ENCODE results near the gene ADAMTS12. TPM values are rescaled to one million over a fixed set of nuclear protein-coding genes. Genes with fewer than 3 reads are reported as not detected.

Gene ADAMTS12
- total and polyA plus RNA-seq, 2 donors (not counting 1 experiment from before 2014, with no cell fraction given), result 10.7 to 44.8 TPM

DNA sequence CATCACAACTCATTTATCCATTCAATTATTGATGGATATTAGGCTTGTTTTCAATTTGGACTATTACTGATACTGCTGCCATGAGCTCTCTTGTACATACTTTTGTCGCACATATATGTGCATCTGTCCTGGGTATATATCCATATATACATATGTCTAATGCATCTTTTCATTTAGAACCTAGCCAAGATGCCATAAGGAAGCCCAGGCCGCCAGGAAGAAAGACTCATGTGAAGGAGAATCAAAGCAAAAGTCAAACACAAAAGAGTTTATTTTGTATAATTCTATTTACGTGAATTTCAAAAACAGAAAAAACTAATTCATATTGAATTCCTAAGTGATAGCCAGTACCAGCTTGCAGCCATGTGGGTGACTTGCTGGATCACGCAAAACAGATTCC is 79.0 kb downstream of the ADAMTS12 start:
- Histone ChIP-seq H4K20me1 (ENCODE audit: control insufficient read depth, extremely low read depth, insufficient read depth, low read length) (no peaks in the 10 kb centered on the region), H3K9me3 (ENCODE audit: control insufficient read depth, insufficient read depth, low read depth, low read length) (no peaks in the 10 kb centered on the region), H3K27me3 (ENCODE audit: control insufficient read depth, insufficient read depth, low read length) (no peaks in the 10 kb centered on the region), H3K27ac (ENCODE audit: insufficient read depth, low read length) (no peak overlapping the region), H3K4me1 (ENCODE audit: control insufficient read depth, extremely low read depth, insufficient read depth, low read length) (peaks cover 19% of the 10 kb centered on the region), H3K4me3 (replicated peaks in 1 of 4; ENCODE audit: control extremely low read depth in 1 of 4, insufficient read depth in 1 of 4, low read depth in 3 of 4, low read length in 4 of 4) (no peak overlapping the region), H2AFZ (ENCODE audit: low read length) (no peak overlapping the region), H3K36me3 (ENCODE audit: control insufficient read depth, insufficient read depth, low read length) (peaks cover 2% of the 10 kb centered on the region), H3K79me2 (ENCODE audit: control insufficient read depth, insufficient read depth, low read length) (no peaks in the 10 kb centered on the region), H3K9ac (ENCODE audit: insufficient read depth, low read length) (no peak overlapping the region), H3K4me2 (ENCODE audit: extremely low read depth, insufficient read depth, low read length) (no peak overlapping the region)
- no peak for DNase-seq (ENCODE audit: low read depth in 2 of 2)
- no peak for TF ChIP-seq EZH2 (IDR thresholded peaks at IDR 0.05; ENCODE audit: low read length, missing control alignments)
- TF ChIP-seq, protein P1, sequence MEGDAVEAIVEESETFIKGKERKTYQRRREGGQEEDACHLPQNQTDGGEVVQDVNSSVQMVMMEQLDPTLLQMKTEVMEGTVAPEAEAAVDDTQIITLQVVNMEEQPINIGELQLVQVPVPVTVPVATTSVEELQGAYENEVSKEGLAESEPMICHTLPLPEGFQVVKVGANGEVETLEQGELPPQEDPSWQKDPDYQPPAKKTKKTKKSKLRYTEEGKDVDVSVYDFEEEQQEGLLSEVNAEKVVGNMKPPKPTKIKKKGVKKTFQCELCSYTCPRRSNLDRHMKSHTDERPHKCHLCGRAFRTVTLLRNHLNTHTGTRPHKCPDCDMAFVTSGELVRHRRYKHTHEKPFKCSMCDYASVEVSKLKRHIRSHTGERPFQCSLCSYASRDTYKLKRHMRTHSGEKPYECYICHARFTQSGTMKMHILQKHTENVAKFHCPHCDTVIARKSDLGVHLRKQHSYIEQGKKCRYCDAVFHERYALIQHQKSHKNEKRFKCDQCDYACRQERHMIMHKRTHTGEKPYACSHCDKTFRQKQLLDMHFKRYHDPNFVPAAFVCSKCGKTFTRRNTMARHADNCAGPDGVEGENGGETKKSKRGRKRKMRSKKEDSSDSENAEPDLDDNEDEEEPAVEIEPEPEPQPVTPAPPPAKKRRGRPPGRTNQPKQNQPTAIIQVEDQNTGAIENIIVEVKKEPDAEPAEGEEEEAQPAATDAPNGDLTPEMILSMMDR (conservative IDR thresholded peaks at IDR 0.05 in 1 of 2, IDR thresholded peaks at IDR 0.05 in 1 of 2; ENCODE audit: low read depth in 1 of 2, low read length in 2 of 2), result no peak

DNA sequence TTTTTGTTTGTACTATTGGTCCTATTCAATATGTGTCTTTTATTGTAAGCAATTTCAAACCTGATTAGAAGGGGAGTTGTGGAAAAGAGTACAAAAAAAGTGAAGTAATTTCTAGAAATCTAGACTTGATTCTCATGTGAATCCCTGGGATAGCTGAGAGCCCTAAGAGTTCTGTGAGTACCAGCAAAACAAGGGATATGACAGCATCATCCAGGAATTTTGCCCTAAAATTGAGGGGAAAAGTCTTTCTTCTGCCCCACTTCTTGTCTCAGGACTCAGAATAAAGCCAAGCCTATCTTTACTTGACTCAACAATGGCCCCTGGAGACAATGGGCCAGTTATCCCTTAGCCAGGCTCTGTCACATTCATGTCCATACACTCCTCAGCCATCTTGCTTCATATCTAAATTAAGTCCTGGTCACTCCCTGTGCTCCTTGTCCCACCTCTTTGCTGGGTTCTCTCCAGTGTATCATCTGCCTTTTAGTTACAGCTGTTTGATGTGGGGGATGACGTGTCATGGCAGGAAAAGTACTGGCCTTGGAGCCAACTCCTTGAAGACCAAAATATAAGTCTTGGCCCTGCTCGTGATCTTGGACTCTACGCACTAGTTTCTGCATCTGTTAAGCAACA is 81.2 kb downstream of the ADAMTS12 start:
- H3K4me1 ChIP-seq (ENCODE audit: control insufficient read depth, extremely low read depth, insufficient read depth, low read length), result peaks cover 28% of the 10 kb centered on the region

DNA sequence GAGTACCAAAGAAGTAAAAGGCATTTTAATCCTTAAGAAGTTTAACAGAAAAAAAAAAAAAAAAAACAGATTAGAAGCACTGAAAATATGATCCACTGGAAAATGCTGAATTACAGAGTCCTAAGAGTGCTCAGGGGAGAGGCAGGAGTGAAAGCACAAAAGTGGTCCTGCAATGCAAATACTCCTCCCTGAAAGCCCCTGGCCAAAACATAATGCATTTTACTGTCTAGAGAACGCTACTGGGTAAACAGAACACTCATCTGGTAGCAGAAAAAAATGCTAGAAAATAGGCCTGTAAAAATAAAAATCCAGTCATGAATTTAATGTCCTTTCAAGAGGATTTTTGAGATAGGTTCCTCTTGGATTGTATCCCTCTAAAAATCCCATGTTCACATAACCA is 81.9 kb downstream of the ADAMTS12 start:
- Histone ChIP-seq H3K9me3 (ENCODE audit: control insufficient read depth, insufficient read depth, low read depth, low read length) (no peaks in the 10 kb centered on the region), H3K4me3 (replicated peaks in 1 of 4; ENCODE audit: control extremely low read depth in 1 of 4, insufficient read depth in 1 of 4, low read depth in 3 of 4, low read length in 4 of 4) (no peak overlapping the region), H3K79me2 (ENCODE audit: control insufficient read depth, insufficient read depth, low read length) (no peaks in the 10 kb centered on the region), H3K9ac (ENCODE audit: insufficient read depth, low read length) (no peak overlapping the region), H3K4me2 (ENCODE audit: extremely low read depth, insufficient read depth, low read length) (peak overlapping the region; percentile 38), H2AFZ (ENCODE audit: low read length) (no peak overlapping the region), H3K27ac (ENCODE audit: insufficient read depth, low read length) (peak overlapping the region; percentile 13), H3K36me3 (ENCODE audit: control insufficient read depth, insufficient read depth, low read length) (no peaks in the 10 kb centered on the region), H3K27me3 (ENCODE audit: control insufficient read depth, insufficient read depth, low read length) (no peaks in the 10 kb centered on the region), H3K4me1 (ENCODE audit: control insufficient read depth, extremely low read depth, insufficient read depth, low read length) (peaks cover 28% of the 10 kb centered on the region), H4K20me1 (ENCODE audit: control insufficient read depth, extremely low read depth, insufficient read depth, low read length) (no peaks in the 10 kb centered on the region)
- DNase-seq (ENCODE audit: low read depth in 2 of 2), result no peak
- no peak for TF ChIP-seq EZH2 (IDR thresholded peaks at IDR 0.05; ENCODE audit: low read length, missing control alignments)
- TF ChIP-seq, protein P1 (conservative IDR thresholded peaks at IDR 0.05 in 1 of 2, IDR thresholded peaks at IDR 0.05 in 1 of 2; ENCODE audit: low read depth in 1 of 2, low read length in 2 of 2), result no peak

More for the DNA sequence above, 81.2 kb downstream of the ADAMTS12 start:
- DNase-seq (ENCODE audit: low read depth in 2 of 2), result peak; percentile 47 to 65
- H3K79me2 ChIP-seq (ENCODE audit: control insufficient read depth, insufficient read depth, low read length), result no peaks in the 10 kb centered on the region
- H3K4me3 ChIP-seq (replicated peaks in 1 of 4; ENCODE audit: control extremely low read depth in 1 of 4, insufficient read depth in 1 of 4, low read depth in 3 of 4, low read length in 4 of 4), result no peak overlapping the region
- H2AFZ ChIP-seq (ENCODE audit: low read length), result no peak overlapping the region
- no peak for TF ChIP-seq EZH2 (IDR thresholded peaks at IDR 0.05; ENCODE audit: low read length, missing control alignments)
- TF ChIP-seq, protein P1 (conservative IDR thresholded peaks at IDR 0.05 in 1 of 2, IDR thresholded peaks at IDR 0.05 in 1 of 2; ENCODE audit: low read depth in 1 of 2, low read length in 2 of 2), result no peak
- H3K9ac ChIP-seq (ENCODE audit: insufficient read depth, low read length), result no peak overlapping the region
- no peaks in the 10 kb centered on the region for H3K27me3 ChIP-seq (ENCODE audit: control insufficient read depth, insufficient read depth, low read length)
- H3K4me2 ChIP-seq (ENCODE audit: extremely low read depth, insufficient read depth, low read length), result peak overlapping the region; percentile 54
- H3K27ac ChIP-seq (ENCODE audit: insufficient read depth, low read length), result peak overlapping the region; percentile 7
- H4K20me1 ChIP-seq (ENCODE audit: control insufficient read depth, extremely low read depth, insufficient read depth, low read length), result no peaks in the 10 kb centered on the region
- peaks cover under 1% of the 10 kb centered on the region for H3K36me3 ChIP-seq (ENCODE audit: control insufficient read depth, insufficient read depth, low read length)
- no peaks in the 10 kb centered on the region for H3K9me3 ChIP-seq (ENCODE audit: control insufficient read depth, insufficient read depth, low read depth, low read length)
